Measurements from ENCODE around the gene MLLT3.

The MLLT3 gene

DNA sequence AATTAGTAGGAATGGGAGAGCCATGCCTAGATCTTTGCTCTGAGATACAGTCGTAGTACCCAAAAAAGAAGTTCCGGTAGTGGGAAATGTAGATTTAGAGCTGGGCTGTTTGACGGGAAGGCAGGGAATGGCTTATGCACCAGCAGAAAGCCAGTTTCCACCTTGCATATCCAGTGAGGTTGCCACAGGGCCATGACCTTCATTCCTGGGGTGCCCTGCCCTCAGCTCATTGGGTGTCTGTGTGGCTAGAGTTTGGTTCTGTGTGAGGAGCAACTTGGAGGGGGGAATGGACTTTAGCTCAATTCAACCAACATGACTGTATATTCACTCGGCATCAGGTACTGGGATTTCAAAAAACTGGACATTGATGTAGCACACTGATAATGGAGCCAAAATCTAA, 300.1 kb downstream of the MLLT3 start:
- FAIRE-seq = no peak

- no peak for FAIRE-seq
Observed at GRCh38 chr9:20321423-20322082, 300.7 kb downstream of the MLLT3 start.

GRCh38 chr9:20320921-20321320, 301.4 kb downstream of the MLLT3 start:
- no peak for FAIRE-seq

DNA sequence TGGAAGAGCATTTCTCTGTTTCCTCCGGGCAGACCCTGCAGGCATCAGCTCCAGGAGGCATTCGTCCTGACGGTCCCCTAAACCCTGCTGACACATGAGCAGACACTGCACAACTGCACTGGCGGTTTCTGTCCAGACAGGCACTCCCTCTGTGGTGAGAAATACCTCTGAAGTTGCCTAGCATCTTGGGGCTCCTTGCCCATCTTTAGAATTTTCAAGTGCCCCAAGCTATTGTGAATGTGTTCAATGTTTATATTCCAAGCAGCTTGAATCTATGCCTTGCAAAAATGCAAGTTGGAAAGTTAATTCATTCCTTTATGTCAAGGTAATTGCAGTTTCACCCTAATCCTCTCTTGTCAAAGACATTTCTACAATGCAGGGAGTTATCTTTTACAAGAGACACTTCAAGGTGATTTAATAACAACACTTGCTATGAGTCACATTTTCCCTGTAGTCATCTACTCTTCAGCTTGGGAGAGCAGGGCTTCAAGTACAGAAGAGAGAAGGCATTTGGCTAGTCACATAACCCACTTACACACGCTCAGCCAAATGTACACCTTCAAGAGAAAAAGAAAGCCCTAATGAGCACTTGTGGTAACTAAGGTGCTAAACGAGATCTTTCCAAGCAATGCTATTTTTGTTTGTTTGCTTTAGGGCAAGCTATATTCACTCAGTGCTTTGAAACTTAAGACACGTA, 302.5 kb downstream of the MLLT3 start:
- FAIRE-seq = no peak

- FAIRE-seq = no peak
Observed at GRCh38 chr9:20319241-20319640, 303.1 kb downstream of the MLLT3 start.

GRCh38 chr9:20317701-20318100, 304.6 kb downstream of the MLLT3 start:
- no peak for FAIRE-seq

GRCh38 chr9:20316372-20316771, 305.9 kb downstream of the MLLT3 start:
- no peak for FAIRE-seq

- FAIRE-seq = no peak
Observed at GRCh38 chr9:20315677-20316076, 306.6 kb downstream of the MLLT3 start.

- FAIRE-seq = no peak
Observed at GRCh38 chr9:20314981-20315380, 307.3 kb downstream of the MLLT3 start.

GRCh38 chr9:20313415-20313814, 308.9 kb downstream of the MLLT3 start:
- FAIRE-seq = no peak

GRCh38 chr9:20312732-20313131, 309.6 kb downstream of the MLLT3 start:
- no peak for FAIRE-seq

DNA sequence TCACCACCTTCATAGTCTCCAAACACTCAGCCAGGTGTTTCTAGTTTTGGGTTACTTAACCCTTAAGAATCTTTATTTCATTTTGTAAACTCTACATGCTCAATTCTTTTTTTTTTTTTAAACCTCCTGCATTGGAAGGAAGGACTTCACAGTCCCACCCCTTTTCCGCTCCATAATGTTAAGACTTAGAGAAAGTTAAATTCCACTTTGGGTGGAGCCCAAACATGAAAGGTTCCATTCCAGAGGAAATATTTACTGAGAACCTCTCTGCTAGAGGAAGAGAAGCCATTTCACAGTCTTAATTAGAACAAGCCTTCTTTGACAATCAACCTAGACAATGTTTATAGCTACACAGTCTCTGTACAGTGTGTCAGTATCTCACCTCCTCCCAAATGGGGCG, 312.3 kb downstream of the MLLT3 start:
- no peak for FAIRE-seq

DNA sequence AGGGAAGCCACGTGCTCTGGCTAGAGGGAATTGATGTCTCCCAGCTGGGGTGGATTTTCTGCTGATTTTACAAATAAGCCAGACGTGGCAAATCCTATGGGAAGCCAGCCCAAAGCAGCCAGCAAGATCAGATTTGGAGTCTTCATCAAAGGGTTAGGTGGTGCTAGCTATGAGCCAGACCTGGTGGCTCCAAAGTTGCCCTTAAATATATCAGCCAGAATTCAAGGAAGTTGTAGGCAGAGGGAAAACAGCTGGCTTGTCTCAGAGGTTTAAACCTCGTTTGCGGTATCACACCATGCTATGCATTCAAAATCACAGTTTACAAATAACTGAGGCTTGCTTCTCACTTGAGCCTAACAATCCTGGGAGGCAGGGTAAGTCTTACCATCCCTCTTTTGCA, 313.2 kb downstream of the MLLT3 start:
- FAIRE-seq = no peak

GRCh38 chr9:20307621-20308020, 314.7 kb downstream of the MLLT3 start:
- FAIRE-seq = no peak

- no peak for FAIRE-seq
Observed at GRCh38 chr9:20305452-20305851, 316.8 kb downstream of the MLLT3 start.

GRCh38 chr9:20303996-20304395, 318.3 kb downstream of the MLLT3 start:
- FAIRE-seq = no peak

- FAIRE-seq = no peak
Observed at GRCh38 chr9:20303066-20303465, 319.2 kb downstream of the MLLT3 start.

DNA sequence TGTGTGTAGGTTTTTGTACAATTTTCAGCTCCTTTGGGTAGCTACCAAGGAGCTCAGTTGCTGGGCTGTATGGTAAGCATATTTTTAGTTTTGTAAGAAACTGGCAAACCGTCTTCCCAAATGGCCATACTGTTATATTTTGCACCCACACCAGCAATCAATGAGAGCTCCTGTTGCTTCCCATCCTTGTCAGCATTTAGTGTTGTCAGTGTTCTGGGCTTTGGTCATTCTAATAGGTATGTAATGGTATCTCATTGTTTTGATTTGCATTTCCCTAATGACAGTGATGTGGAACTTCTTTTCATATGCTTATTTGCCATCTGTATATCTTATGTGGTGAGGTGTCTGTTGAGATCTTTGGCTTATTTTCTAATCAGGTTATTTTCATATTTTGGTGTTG, 320.1 kb downstream of the MLLT3 start:
- FAIRE-seq = no peak

- no peak for FAIRE-seq
Observed at GRCh38 chr9:20300430-20301115, 321.7 kb downstream of the MLLT3 start.

DNA sequence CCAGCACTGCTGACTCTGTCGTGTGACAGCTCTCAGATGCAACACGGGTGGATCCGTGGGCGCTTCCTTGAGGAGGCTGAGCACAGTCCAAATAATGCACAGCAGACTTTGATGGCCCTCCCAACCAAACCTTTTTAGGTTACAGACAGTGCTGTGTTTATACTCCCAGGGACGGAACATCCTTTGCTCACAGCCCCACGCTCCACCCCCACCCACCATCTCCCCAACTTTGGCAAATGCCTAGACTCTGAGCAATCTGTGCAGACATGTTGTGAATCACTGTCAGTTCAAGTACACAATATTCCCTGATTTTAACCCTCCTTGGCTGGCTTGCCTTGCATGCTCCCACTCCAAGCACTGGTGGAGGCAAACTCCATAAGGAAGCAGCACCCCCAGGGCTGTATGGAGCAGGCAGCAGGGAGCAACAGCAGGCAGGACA, 324.6 kb downstream of the MLLT3 start:
- no peak for FAIRE-seq

DNA sequence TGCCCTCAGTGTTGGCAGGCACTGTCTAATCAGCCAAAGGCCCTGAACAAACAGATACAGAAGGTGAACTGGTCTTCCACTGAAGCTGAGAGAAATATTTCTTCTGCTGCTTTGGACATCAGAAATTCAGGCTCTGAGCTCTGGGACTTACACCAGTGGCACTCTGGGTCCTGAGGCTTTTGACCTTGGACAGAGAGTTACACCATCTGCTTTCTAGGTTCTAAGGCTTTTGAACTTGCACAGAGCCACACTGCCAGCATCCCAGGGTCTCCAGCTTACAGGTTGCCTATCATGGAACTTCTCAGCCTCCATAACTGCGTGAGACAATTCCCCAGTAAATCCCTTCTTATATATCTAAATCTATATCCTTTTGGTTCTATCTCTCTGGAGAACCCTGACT, 326.7 kb downstream of the MLLT3 start:
- no peak for FAIRE-seq

GRCh38 chr9:20294046-20294750, 328.1 kb downstream of the MLLT3 start:
- FAIRE-seq = no peak

- no peak for FAIRE-seq
Observed at GRCh38 chr9:20292002-20292401, 330.3 kb downstream of the MLLT3 start.
